NB4 (cell line): ENCODE data around the gene HDAC9.
A peak's percentile ranks its signal among the peaks of the same experiment; 100 is the strongest.

ENCODE experiments used
- DNase-seq: peaks from one replicate; pipeline ENCODE4 v3.0.0; 2010; ENCODE audit warnings: low read depth
- H3K4me3 ChIP-seq: one replicate; pipeline ENCODE4 v1.5.1; 2011; ENCODE audit warnings: mild to moderate bottlenecking, low read depth, low read length, moderate library complexity
- CTCF ChIP-seq: IDR thresholded peaks from one replicate; pipeline ENCODE4 v1.5.1; 2012; ENCODE audit warnings: low read depth, low read length
- MAX ChIP-seq: IDR thresholded peaks from 2 replicates; pipeline ENCODE4 v1.6.1; 2011; ENCODE audit warnings: low read depth, low read length
- MYC ChIP-seq: IDR thresholded peaks from 2 replicates; pipeline ENCODE4 v1.6.1; 2011; ENCODE audit warnings: low read depth, low read length
- POLR2A ChIP-seq: IDR thresholded peaks from 2 replicates; pipeline ENCODE4 v1.6.1; 2011; ENCODE audit warnings: mild to moderate bottlenecking; ENCODE audit not compliant: insufficient read length; ENCODE audit errors: extremely low read depth

HDAC9 gene

GRCh38 chr7:18821554-18821953, 326.0 kb downstream of the HDAC9 start:
- no peak overlapping the region for H3K4me3 ChIP-seq
- TF ChIP-seq MYC (no peak), POLR2A (no peak)
- no peak for DNase-seq

DNA sequence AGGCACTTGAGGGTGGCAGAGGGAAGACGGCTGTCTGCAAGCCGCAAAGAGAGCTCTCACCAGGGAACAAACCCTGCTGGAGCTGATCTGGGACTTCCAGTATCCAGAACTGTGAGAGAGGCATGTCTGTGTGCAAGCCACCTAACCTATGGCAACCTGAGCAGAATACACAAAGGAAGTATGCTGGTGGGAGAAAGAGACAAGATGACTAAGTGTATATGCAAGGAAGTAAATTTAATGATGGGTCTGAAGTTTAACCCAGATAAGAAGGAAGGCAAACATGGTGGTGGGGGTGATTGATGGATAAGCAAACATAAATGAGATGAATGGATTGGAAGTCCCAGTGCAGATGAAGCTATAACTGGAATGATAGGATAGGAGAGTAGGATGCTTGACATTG, 328.6 kb downstream of the HDAC9 start:
- TF ChIP-seq POLR2A, result no peak
- no peak for TF ChIP-seq CTCF
- no peak for TF ChIP-seq MAX
- no peak for TF ChIP-seq MYC
- no peak for DNase-seq
- H3K4me3 ChIP-seq, result no peak overlapping the region

GRCh38 chr7:18828260-18828993, 332.9 kb downstream of the HDAC9 start:
- TF ChIP-seq CTCF (no peak), MYC (no peak), POLR2A (no peak), MAX (no peak)
- DNase-seq, result no peak
- no peak overlapping the region for H3K4me3 ChIP-seq

DNA sequence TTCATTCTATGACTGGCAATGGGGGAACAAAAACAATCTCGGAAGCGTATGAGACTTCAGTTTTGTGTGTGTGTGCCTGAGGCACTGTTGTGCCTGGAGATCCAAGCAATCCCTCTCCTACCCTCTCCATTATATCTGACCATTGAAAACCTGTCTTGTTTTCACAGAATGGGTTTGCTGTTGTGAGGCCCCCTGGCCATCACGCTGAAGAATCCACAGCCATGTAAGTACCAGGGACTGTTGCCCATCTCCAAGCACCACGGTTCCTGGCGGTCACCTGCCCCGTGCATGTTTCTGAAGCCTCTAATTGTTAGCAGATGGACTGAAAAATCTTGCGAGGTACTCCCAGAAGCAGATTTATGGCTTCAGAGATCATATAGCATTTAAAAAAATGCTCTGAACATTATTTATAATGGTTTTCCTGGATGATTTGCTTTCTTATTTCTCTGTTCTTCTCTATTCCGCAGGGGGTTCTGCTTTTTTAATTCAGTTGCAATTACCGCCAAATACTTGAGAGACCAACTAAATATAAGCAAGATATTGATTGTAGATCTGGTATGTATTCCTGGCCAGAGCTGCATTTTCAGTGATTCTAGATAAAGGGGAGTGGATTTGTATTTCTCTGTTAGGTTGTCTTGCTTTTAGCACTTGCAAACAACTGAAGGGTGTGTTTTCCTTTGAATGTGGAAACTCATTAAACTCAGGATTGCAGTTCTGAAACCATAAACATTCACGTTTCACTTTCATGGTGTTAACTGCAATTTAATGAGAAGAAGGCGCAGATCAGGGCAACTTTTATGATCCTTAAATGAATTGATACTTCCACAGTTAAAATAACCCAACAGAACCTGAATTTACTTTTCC, 333.7 kb downstream of the HDAC9 start:
- TF ChIP-seq MAX, result no peak
- TF ChIP-seq POLR2A, result no peak
- no peak for TF ChIP-seq CTCF
- TF ChIP-seq MYC, result no peak
- no peak overlapping the region for H3K4me3 ChIP-seq
- no peak for DNase-seq

- no peak overlapping the region for H3K4me3 ChIP-seq
- no peak for TF ChIP-seq MYC
- peak; percentile 20 for DNase-seq
Measured at GRCh38 chr7:18829858-18830285, 334.3 kb downstream of the HDAC9 start.

DNA sequence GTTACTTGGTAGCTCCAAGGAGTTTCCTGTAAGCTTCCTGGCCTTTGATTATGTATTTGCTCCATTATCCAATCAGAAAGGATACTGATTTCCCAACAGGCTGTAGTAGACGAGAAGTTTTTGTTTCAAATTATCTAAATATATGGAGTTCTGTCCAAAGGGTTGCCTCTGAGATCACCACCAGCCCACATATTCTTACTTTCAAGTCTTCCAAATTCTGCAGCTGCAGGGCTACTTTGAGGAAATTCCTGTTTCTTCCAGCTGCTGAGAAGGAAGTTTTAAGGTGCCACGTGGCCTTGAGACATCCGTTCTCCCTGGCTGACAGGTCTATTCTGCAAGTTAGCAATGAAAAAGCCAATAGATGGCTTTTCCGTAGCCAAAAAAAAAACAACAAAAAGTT, 335.9 kb downstream of the HDAC9 start:
- H3K4me3 ChIP-seq, result no peak overlapping the region
- TF ChIP-seq MAX, result no peak
- no peak for TF ChIP-seq POLR2A
- TF ChIP-seq MYC, result no peak
- TF ChIP-seq CTCF, result no peak
- no peak for DNase-seq

- no peak for DNase-seq
- no peak overlapping the region for H3K4me3 ChIP-seq
- TF ChIP-seq POLR2A (no peak), MYC (no peak), CTCF (no peak), MAX (no peak)
Measured at GRCh38 chr7:18831943-18832342, 336.4 kb downstream of the HDAC9 start.
